DND-41 (cell line): Measurements from ENCODE around the gene BIRC2.

ENCODE experiments used
- EZH2 ChIP-seq: IDR thresholded peaks from 3 replicates; pipeline ENCODE4 v1.6.1; 2012; ENCODE audit warnings: borderline replicate concordance, low read depth, mild to moderate bottlenecking, moderate library complexity, low read length, inconsistent platforms; ENCODE audit not compliant: severe bottlenecking
- TF ChIP-seq, protein P1 (sequence below): IDR thresholded peaks from 2 replicates; pipeline ENCODE4 v1.5.1; 2012; ENCODE audit warnings: borderline replicate concordance, low read length, moderate library complexity, mild to moderate bottlenecking; ENCODE audit not compliant: poor library complexity, severe bottlenecking; ENCODE audit errors: extremely low read depth

DNA sequence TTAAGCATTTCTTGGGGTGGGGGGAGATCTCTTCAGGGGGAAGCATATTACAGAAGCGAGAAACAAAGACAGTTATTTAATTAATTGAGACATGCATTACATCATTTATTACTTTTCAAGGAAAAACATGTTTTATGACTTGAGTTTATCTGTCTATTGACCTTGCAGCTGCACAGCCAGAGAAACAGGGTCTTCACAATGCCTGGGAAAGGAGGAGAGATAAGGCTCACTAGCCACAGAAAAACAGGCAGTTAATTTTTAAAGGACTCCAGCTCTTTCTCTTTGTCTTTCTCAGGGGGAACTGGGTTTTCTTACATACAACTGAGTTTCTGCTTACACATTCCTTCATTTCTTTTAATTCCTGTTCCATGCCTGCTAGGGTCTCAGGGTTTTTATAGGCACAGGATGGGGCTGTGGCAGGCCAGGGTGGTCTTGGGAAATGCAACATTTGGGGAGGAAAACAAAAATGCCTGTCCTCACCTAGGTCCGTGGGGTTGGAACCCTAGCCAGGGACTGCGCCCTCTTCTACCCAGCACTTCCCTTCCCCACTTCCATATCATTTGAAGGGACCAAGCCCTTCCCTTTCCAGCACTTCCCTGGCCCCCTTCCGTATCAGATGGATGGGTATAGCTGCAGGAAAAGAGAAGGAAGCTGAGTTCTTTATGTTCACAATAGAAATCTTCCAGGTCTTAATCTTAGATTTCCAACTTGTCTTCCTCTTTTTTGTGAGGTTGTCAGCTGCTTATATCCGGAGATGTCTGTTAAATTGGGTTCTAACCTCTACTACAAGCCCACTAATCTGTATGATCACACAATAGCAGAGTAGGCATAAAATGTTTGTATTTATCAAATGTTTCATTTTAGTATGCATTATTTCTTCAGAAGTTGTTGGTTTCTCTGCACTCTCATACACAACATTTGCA lies 38.3 kb downstream of the BIRC2 start:
- TF ChIP-seq, protein P1, sequence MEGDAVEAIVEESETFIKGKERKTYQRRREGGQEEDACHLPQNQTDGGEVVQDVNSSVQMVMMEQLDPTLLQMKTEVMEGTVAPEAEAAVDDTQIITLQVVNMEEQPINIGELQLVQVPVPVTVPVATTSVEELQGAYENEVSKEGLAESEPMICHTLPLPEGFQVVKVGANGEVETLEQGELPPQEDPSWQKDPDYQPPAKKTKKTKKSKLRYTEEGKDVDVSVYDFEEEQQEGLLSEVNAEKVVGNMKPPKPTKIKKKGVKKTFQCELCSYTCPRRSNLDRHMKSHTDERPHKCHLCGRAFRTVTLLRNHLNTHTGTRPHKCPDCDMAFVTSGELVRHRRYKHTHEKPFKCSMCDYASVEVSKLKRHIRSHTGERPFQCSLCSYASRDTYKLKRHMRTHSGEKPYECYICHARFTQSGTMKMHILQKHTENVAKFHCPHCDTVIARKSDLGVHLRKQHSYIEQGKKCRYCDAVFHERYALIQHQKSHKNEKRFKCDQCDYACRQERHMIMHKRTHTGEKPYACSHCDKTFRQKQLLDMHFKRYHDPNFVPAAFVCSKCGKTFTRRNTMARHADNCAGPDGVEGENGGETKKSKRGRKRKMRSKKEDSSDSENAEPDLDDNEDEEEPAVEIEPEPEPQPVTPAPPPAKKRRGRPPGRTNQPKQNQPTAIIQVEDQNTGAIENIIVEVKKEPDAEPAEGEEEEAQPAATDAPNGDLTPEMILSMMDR, result no peak
- no peak for TF ChIP-seq EZH2
